NCI-H2196 (cell line): ENCODE data around the gene PLLP.

Experiments used
- DNase-seq: peaks from one replicate; lab custom pipeline; 2025; ENCODE audit not compliant: unreplicated experiment; lab: John Stamatoyannopoulos, UW

The PLLP gene, protein sequence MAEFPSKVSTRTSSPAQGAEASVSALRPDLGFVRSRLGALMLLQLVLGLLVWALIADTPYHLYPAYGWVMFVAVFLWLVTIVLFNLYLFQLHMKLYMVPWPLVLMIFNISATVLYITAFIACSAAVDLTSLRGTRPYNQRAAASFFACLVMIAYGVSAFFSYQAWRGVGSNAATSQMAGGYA

DNA sequence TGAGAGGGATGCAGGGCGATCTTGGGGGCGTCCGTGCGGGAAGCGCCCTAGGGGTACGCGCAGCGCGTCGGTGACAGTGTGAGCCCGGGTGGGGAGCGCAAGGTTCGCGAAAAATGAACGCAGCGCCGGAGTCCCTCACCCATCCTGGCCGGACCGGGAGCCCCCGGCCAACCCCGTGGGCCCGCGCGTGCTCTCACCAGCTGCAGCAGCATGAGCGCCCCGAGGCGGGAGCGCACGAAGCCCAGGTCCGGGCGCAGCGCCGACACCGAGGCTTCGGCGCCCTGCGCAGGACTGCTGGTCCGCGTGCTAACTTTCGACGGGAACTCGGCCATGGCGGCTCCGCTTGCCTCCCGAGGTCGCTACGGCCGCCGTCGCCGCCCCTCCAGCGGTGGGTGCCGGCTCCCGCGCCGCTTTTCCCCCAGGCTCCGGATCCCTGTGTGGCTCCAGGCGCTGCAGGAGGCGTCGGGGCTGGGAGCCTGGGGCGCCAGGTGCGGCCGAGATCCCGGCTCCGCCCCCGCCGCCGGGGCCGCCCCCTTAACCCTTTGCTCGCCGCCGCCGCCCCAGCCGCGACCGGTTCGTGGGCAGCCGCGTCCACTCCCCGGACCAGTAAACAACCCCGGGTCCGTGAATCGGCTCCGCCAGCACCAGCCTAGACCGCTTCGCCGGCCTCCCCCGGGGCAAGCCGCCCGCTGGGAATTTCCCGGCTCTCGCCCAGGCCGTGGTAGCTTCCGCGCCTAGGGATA is at the start of gene PLLP:
PLLP (minus strand) TSS at position 464 of the 743 bp plus-strand sequence; CDS start at position 332, 132 bp downstream.
- peak; percentile 11 for DNase-seq

DNA sequence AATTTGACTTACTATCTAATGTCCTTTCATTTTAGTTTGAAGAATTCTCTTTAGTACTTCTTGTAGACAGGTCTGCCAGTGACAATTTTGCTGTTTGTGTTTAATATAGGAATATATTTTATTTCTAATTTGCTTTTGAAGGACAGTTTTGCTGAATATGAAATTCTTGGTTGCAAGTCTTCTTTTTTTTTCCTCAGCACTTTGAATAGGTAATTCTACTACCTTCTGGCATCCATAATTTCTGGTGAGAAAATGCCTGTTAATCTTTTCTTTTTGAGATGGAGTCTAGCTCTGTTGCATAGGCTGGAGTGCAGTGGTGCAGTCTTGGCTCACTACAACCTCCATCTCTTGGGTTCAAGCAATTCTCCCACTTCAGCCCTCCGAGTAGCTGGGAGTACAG is 48.9 kb upstream of the PLLP start:
- no peak for DNase-seq

DNA sequence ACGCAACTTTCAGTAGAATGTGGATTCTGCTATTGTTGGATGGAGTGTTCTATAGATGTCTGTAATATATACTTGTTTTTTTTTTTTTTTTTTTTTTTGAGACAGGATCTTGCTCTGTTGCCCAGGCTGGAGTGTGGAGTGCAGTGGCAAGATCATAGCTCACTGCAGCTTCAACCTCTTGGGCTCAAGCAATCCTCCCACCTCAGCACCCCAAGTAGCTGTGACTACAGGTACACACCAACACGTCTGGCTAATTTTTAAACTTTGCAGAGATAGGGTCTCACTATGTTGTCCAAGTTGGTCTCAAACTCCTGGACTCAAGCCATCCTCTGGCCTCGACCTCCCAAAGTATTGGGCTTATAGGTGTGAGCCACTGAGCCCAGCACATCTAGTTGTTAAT is 46.9 kb upstream of the PLLP start:
- no peak for DNase-seq

DNA sequence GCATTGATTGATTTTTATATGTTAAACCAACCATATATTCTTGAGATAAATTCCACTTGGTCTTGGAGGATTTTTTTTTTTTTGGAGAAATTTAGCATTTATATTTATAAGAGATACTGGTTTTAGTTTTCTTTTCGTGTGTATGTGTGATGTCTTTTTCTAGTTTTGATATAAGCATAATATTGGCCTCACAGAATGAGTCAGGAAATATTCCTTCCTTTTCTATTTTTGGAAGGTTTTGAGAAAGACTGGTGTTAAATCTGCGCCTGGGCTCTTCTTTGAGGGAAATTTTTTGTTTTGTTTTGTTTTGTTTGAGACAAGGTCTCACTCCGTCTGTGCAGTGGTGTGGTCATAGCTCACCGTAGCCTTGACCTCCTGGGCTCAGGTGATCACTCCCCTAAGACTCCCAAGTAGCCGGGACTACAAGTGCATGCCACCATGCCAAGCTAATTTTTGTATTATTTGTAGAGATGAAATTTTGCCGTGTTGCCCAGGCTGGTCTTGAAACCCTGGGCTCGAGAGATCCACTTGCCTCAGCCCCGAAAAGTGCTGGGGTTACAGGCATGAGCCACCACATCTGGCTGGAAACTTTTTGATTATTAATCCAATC is 45.4 kb upstream of the PLLP start:
- no peak for DNase-seq

DNA sequence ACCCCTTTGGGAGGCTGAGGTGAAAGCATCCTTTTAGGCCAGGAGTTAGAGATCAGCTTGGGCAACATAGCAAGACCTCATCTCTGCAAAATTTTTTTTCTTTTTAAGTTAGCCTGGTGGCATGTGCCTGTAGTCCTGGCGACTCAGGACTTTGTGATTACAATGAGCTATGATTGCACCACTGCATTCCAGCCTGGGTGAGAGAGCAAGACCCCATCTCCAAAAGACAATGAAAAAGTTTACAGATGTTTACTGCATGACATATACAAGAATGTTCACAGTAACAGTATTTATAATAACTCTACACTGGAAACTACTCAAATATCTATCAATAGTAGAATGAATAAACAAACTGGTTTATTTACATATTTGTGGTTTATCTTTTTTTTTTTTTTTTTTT is 41.0 kb upstream of the PLLP start:
- DNase-seq: no peak

DNA sequence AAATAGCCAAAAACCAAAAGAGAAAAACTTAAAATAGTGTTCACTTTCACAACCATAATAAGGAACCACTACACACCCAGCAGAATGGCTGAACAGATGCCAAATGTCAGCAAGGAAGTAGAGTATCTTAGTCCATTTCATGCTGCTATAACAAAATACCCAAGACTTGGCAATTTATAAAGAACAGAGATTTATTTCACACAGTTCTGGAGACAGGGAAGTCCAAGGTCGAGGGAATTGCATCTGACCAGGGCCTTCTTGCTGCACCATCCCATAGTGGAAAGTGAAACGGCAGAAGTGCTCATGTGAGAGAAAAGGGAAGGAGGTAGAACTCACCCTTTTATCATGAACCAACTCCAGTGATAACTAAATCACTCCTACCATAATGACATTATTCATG is 40.3 kb upstream of the PLLP start:
- no peak for DNase-seq

DNA sequence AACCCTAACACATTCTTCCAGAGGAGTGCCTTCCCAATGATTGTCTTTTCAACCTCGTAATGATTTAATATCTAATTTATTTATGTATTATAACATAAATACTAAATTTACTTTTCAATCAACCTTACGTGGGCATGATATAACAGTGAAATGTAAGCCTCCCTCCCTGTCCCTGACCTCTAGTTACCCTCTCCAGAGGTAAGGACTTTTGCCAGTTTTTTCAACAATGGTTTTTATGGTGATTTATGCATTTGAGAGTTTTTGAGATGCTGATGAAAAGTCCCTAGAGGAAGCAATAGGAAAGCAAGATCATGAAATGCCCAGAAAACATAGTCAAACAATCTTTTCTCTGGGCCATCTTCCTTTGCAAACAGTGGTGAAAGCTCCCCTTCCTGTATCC is 35.2 kb upstream of the PLLP start:
- no peak for DNase-seq

DNA sequence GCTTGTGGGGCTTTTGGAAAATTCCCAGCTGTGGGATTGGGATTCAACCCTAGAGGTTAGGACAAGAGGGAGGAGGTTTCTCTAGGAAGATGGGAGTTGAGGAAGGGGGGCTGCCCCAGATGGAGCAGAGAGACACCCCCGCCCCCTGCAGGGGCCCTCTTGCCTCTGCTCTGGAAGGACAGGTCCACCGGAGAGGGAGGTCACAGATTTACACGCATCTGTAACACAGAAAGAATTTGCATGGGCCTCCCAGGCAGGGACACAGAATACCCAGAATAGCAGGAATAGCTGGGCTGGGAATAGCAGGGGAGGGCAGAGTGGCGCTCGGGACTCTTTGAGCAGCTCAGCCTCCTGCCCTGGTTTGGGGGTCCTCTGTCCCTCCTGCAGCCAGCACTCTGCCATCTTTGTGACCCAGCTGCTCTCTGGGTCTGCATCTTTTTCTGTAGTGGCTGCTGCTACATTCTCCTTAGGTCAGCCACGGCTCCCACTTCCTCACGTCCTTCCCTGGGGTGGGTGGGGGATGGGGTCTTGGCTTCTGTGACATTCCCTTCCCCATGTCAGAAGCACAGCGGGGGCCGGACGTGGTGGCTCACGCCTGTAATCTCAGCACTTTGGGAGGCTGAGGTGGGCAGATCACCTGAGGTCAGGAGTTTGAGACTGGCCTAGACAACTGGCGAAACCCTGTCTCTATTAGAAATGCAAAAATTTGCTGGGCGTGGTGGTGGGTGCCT is 33.9 kb upstream of the PLLP start:
- no peak for DNase-seq

DNA sequence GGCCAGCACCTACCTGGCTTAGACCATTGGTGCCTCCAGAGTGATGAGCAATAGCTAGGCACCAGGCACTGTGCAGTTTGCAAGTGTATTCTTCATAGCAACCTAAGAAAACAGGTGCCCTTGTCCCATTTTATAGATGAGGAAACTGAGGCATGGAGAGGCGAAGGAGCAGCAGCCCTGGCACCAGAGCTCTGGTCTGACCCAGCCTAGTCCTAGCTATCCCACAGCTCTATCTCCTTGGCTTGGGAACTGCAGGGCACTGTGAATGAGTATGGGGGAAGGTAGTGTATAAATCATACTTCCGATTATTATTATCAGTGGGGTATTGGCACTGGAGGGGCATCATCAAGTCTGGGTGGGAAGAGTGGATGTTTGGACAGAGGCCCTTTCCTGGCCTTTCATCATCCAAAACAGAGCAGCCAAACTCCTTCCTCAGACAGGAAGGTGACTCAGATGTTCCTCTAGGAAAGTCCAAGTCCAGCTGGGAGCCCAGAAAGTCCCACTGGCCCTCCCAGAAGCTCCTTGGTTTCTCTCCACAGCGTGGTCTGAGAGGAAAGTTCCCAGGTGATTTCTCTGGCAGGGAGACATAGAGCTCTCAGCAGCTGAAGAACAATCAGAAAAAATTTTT is 32.0 kb upstream of the PLLP start:
- DNase-seq: no peak

DNA sequence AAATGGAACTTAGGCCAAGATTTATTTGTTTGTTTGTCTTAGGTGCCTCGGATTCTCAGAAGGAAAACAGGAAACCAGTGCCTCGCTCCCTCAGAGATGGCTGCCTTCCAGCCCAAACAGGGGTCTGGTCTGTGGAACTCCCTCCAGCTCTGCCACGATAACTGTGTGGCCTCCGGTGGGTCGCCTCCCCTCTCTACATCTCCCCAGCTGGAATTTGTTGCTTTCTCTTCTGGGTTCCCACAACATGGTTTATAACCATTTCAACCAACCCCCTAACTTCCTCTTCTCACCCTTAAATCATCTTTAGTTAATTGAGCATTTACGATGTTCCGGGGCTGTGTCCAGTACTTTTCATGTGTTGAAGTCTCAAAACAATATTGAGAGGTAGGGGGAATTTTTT is 30.9 kb upstream of the PLLP start:
- no peak for DNase-seq

DNA sequence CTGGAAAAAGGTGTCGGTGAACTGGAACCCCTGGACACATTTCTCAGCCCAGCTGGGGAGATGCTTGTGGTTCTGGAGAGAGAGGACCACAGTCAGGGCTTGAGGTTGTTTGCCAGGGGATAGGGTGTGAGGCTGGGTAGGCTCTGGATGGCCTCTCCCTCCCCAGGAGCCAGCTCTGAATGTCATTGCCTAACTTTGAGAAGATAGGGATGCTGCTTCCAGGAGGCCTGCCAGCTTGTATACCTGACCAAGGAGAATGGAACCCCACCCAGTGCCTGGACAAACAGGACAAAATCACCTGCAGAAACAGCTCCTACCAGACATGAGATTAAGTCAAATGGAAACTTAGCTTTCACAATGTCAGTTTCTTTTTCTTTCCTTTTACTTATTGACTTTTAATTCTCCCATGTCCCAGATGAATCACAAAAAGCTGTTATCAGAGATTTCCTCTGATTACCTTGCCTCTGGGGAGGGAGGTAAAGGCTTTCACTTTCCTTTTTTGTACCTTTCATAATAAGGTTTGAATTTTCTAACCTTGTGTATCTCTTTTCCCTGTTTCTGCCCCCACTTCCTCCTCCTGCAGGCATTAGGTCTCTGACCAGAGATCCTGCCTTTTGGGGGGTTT is 29.8 kb upstream of the PLLP start:
- DNase-seq: no peak

DNA sequence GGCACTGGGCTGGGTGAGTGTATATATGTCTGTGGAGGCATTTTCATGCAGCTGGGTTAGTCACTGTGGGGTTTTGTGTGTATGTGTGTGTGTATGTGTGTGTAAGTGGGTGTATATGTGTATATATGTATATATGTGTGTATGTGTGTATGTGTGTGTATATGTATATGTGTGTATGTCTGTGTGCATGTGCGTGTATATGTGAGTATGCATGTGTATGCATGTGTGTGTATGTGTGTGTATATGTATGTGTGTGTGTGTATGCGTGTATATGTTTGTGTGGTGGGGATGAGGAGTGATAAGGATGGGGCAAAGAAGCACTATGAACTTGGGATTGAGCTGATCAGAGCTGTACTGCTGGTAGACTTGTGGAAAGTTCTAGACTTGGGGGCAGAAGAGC is 29.0 kb upstream of the PLLP start:
- no peak for DNase-seq

DNA sequence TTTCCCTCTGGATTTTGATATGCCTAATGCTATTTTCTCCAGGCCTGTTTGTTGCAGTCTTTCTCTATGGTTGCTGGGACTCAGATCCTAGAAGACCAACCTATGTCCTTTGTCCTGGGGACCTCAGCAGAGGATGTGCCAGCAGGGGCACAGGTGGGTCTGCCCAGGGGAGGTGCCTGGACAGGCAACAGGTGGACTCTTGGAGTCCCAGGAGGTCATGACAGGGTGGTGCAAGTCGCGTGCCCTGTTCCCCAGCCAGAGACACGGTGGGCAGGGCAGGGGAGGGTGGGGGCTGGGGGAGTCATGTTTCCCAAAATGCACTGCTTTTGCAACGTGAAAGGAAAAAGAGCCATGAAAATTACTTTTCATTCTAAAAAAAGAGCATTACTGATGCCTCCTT is 26.3 kb upstream of the PLLP start:
- no peak for DNase-seq

DNA sequence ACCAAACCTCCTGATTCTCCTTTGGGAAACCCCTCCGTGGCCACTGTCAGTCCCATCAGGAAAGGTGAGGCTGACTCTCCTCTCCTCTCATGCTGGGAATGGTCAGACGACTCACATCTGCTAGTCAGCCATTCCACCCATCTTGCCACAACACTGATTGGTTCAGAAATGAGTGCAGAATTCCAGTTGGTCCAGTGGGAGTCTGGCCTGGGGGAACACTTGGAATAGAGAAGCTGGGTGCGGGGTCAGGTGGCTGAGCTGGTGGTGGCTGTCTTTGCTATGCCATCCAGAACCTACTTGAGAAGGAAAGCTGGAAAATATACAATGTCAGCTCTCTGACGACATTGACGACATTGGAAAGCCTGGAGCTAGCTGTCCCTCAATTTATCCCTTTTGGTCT is 23.6 kb upstream of the PLLP start:
- no peak for DNase-seq

DNA sequence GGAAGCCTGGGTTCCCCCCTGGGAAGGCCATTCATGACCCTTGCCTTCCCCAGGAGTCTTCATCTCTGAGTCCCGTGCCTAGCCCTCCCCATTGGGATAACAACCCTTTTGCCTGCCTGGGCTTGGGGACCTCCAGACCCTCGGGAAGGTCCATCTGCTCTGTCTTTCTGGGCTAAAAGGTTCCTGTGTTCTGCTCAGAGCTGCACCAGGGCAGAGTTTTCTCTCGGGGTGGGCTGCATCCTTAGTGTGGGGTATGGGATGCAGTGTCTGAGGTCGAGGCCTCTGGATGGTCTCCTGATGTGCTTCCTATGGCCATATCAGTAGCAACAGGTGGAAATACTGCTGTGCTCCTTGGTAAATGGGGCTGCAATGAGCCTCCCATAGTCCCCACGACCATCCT is 22.9 kb upstream of the PLLP start:
- no peak for DNase-seq

DNA sequence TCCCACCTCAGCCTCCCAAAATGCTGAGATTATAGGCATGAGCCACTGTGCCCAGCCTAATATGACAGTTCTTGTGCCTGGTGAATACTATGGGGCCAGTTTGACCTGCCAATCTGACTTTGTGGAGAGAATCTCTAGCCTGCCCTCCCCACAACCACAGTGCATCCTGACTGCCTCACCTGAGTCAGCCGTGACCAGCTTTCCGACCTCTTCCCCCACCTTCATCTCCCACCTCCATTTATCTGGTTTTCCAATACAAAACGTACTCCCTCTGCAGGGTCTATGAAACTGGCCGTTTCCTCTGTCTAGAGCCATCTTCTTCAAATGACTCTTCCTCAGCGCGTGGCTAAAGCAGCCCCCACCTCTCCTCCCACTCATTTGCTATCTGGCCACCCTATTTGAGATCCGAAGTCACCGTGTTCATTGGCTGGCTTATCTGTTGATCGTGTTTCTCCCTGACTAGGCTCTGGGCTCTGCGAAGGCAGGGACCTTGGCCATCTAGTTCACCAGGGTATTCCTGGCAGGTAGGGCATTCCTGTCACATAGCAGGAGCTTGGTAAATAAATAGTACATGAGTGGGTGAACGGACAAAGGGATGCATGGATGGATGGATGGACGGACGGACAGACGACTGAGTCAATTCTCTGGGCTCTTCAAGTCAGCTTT is 22.3 kb upstream of the PLLP start:
- DNase-seq: no peak

DNA sequence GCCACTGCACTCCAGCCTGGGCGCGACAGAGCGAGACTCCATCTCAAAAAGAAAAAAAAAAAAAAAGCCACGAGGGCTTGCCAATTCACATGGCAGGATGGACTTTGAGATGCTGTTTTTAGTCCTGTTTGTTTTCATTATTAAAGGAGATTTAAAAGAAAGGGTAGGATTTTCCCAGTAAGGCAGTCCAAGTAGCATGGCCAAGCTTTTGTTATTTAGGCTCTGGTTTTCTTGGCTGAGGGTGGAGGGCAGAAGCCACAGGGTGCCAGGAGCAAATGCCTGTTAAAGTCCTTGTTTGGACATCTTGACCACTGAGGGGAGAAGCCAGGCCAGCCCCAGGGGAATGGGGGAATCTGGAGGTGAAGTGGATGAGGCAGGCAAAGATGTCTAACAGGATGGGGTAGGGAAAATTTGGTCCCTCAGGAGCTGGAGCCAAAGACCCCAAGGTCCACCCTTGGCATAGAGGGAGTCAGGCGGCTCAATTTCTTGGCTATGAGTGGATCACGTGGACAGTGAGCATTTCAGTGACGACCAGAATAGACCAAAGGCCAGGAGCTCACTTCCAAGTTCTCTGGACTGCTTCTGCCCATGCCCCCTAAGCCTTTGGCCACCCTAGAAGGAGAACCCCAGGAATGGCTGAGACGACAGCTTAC is 20.8 kb upstream of the PLLP start:
- no peak for DNase-seq

DNA sequence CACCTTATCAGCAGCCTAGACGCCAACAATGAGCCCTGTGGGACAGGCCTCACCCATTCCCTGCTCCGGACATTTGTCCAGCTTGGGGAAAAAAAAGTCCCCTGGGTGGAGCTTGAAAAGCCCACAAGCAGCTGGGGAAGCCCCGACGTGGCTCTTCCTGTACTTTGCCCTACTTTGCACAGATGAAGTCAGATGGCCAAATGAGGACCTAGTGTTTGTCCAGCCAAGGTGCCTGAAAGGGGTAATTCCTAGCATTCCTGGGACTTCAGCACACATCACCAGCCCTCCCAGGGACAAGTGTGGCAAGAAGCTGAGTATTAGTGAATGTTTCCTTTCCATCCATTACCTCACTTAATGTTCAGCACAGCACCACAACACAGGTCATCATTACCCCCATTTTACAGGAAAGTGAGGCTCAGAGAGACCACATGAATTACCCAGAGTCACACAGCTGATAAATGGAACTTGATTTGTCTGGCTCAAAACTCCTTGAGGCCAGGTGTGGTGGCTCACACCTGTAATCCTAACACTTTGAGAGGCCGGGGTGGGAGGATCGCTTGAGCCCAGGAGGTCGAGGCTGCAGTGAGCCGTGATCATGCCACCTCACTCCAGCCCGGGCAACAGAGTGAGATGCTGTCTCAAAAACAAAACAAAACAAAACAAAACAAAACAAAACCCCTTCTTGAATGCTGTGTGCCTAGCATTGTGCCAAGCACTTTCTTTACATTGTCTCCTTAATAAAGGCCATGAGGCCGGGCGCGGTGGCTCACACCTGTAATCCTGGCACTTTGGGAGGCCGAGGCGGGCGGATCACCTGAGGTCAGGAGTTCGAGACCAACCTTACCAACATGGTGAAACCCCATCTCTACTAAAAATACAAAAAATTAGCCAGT is 19.9 kb upstream of the PLLP start:
- no peak for DNase-seq

DNA sequence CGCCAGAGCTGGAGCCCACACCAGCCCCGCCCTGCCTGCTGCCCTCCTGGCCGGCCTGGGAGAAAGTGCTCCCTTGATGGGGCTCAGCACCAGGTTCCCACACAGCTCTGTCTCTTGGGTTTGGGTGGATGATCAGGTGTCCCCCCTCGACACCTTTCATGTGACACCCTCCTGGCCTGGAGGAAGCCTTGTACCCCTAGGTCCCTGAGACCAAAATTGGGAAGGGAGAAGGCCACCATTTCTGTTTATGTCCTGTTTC is 19.4 kb upstream of the PLLP start:
- DNase-seq: no peak
